NCI-H2196 (cell line): ENCODE results near the gene ZFAND6.

Source experiments
- DNase-seq: peaks from one replicate; lab custom pipeline; 2025; ENCODE audit not compliant: unreplicated experiment; lab: John Stamatoyannopoulos, UW

ZFAND6 gene

DNA sequence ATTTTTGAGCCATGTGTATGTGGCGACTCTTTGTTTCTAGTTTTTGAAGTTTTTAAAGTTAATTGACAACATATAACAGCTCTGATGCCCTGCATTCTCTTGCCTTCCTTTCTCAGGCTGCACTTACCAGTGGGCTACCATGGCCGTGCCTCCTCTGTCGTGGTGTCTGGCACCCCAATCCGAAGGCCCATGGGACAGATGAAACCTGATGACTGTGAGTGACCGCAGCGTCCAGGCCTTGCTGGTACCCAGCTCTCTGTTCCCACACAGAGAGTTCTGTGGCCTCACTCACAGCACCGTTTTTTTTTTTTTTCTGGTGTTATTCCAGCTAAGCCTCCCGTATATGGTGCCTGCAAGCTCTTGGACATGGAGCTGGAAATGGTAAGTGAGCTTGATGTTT, 108.5 kb downstream of the ZFAND6 start:
- no peak for DNase-seq

GRCh38 chr15:80168421-80168820, 108.9 kb downstream of the ZFAND6 start:
- no peak for DNase-seq

- no peak for DNase-seq
Observed at GRCh38 chr15:80169768-80170357, 110.4 kb downstream of the ZFAND6 start.

GRCh38 chr15:80170596-80170995, 111.1 kb downstream of the ZFAND6 start:
- DNase-seq: no peak

DNA sequence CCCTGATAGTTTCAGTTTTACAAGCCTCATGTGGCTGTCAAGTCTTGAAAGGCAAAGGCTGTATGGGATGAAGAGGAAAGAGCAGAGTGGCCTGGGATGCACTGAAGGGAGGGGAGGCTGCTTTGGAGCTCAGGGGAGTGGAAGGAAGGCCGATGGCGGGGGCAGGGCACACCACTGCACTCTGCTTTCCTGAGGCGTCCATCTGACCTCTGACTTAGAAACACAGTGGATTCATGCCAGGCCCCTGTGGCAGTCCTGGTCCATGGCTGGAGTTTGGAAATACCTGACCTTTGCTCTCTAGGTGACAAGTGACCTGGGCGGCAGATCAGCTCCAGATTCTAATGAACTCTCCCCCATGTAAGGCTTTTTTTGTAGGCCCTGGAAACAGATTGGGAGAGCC, 112.3 kb downstream of the ZFAND6 start:
- DNase-seq: no peak

GRCh38 chr15:80172401-80172800, 112.9 kb downstream of the ZFAND6 start:
- DNase-seq: no peak

GRCh38 chr15:80173022-80173759, 113.7 kb downstream of the ZFAND6 start:
- DNase-seq: peak; percentile 53

DNA sequence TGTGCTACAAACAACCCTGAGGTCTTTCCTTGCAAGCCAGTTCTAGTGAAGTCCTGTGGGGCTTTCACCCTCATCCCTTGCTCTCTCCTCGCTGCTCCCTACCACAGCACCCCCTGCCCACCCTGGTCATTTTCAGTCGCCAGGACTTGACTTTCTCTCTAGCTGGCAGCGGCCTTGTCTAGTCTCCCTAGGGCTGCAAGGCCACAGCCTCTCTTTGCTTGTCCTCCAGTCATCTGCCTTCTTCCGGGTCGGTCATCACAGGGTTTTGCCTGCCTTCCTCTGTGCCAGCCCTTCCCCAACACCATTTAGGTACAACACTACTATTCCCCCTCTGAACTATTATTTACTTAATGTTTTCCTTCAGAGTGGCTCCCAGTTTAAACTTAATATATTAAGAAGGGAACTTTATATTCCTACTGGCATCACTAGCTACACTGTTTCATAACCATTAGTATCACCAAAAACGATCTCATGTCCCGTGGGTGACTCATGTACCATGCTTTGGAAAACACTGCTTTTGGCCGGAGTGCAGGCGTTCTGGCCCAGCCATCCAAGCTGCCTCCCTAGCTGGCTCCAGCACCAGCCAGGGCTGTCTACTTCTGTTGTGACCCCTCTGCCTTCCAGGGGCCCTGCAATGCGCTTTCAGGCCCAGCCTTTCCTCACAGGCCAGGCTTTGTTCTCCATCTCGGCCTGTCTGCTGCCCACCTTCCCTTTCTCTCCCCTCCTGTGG, 114.7 kb downstream of the ZFAND6 start:
- no peak for DNase-seq

DNA sequence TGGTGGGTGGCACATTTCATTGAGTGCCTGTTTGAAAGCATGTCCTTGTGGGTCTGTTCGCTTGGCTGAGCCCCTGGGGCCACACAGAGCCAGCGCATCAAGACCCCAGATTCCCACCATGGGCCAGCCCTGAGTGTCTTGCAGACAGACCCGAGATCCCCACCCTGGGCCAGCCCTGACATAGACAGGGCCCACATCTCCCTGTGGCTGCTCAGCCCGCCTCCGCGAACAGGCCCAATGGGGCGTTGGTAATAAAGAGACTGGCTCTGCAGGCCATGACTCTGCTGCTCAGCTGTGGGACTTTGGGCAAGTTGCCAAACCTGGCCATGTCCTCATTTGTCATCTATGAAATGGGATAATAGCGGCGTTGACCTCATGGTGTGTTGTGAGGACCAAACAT, 116.0 kb downstream of the ZFAND6 start:
- no peak for DNase-seq

DNA sequence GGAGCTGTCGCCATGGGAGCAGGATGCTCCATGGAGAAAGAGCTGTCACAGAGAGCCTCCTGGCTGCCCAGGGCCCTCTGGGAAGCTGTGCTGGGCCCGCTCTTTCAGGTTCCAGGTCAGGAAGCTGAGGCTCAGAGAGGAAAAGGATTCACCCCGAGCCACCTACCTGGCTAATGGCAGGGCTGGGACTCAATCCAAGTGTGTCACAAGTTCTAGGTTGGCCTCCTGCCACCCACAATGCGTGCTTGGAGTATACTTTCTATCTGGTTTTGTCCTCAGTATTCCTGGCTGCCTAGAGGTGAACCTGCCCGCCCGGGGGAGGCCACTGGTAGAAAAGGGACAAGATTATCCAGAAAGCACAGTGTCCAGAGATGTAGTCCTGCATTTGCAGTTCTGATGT, 117.0 kb downstream of the ZFAND6 start:
- no peak for DNase-seq

- DNase-seq: no peak
Observed at GRCh38 chr15:80177156-80177555, 117.7 kb downstream of the ZFAND6 start.

GRCh38 chr15:80179025-80179759, 119.7 kb downstream of the ZFAND6 start:
- DNase-seq: no peak

GRCh38 chr15:80179935-80180334, 120.5 kb downstream of the ZFAND6 start:
- DNase-seq: no peak

DNA sequence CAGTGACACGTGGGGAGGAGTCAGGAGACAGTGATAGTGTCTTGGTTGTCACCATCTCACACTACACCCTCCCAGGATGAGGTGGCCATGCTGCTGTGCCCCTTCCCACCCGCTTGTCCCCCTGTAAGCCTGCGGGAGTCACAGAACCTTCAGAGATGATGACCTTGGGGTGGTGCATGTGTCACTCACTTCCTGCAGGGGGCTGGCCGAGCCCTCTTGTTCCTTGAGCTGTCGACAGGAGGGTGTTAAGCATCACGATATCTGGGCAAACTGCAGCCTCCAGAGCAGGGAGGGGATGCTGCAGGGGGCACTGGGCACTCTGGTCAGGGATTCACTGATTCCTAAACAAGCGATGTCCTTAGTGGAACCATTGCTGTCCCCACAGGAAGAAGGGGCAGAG, 121.0 kb downstream of the ZFAND6 start:
- DNase-seq: no peak

DNA sequence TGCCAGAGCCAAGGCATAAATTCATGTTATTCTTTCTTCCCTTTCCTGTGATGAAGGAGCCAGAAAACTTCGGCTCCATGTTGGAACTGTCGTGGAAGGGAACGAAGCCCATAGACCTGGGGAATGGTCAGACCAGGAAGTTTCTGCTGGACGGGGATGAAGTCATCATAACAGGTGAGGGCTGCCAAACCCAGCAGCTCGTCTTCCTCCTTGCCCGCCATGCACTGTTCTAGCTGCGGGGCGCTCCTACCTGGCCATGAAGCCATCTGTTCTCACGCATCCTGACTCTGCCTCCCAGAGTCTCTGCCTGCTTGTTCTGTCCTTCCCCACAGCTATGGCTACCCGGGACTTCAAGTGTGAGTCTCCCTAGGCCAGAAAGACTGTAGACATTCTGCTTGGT, 121.5 kb downstream of the ZFAND6 start:
- DNase-seq: no peak

- no peak for DNase-seq
Observed at GRCh38 chr15:80182611-80183261, 123.3 kb downstream of the ZFAND6 start.

- DNase-seq: no peak
Observed at GRCh38 chr15:80183306-80183705, 123.8 kb downstream of the ZFAND6 start.

DNA sequence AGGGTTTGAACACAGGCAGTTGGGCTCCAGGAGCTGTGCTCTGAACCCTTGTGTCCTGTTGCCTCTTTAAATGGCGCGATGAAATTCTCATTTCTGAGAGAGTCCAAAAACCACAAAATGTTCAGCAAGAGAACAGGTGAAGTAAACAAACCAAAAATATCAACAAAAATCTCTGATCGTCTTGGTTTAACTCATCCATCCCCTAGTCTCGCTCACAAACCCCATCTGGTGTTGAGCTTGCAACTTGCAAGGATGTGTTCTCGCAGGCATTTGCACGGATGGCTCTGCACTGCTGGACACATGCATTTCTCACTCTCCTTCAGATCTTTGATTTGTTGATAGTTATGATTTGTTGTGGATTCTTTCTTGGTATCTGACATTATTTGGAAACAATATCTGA, 124.4 kb downstream of the ZFAND6 start:
- DNase-seq: no peak

GRCh38 chr15:80184554-80184953, 125.1 kb downstream of the ZFAND6 start:
- DNase-seq: no peak

GRCh38 chr15:80185152-80185551, 125.7 kb downstream of the ZFAND6 start:
- no peak for DNase-seq

DNA sequence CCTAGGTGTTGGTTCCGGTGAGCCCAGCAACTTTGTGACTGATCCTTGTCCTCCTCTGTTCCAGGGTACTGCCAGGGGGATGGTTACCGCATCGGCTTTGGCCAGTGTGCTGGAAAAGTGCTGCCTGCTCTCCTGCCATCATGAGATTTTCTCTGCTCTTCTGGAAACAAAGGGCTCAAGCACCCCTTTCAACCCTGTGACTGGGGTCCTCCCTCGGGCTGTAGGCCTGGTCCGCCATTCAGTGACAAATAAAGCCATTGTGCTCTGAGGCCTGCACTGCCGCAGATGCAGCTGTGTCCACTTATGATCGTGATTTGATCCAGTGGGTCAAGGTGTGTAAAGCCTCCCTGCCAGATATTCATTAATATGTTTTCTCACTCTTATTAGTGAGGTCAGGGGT, 126.6 kb downstream of the ZFAND6 start:
- DNase-seq: no peak
